Stomach smooth muscle (tissue), 2 donors: ENCODE results near the gene PTCH1.
A peak's percentile ranks its signal among the peaks of the same experiment; 100 is the strongest.

ENCODE experiments used
- H3K27ac ChIP-seq: one replicate; pipeline ENCODE4 v1.7.0; 2013; ENCODE audit warnings: mild to moderate bottlenecking, low read length, inconsistent platforms
- H3K27me3 ChIP-seq, 2 donors: one replicate each; pipeline ENCODE4 v1.7.0; 2013; ENCODE audit warnings: low read length in 2 of 2; ENCODE audit not compliant: insufficient read depth in 2 of 2, control insufficient read depth in 1 of 2
- H3K36me3 ChIP-seq, 2 donors: one replicate each; pipeline ENCODE4 v1.7.0; 2013; ENCODE audit warnings: low read length in 2 of 2; ENCODE audit not compliant: control insufficient read depth in 2 of 2, insufficient read depth in 2 of 2
- H3K4me1 ChIP-seq: one replicate; pipeline ENCODE4 v1.7.0; 2013; ENCODE audit warnings: low read length; ENCODE audit not compliant: control insufficient read depth, insufficient read depth
- H3K4me3 ChIP-seq, 2 donors: one replicate each; pipeline ENCODE4 v1.7.0; 2013; ENCODE audit warnings: low read length in 2 of 2
- H3K9ac ChIP-seq, 2 donors: one replicate each; pipeline ENCODE4 v1.7.0; 2013; ENCODE audit warnings: low read length in 2 of 2, mild to moderate bottlenecking in 1 of 2
- H3K9me3 ChIP-seq, 2 donors: one replicate each; pipeline ENCODE4 v1.7.0; 2013; ENCODE audit warnings: low read length in 2 of 2; ENCODE audit not compliant: control insufficient read depth in 2 of 2
- donor health status: healthy.
- donor health status: Pancreatic carcinoma.

PTCH1 gene

GRCh38 chr9:95483431-95483830 is 33.3 kb downstream of the PTCH1 start:
- no peaks in the 10 kb centered on the region for H3K27me3 ChIP-seq
- H3K27ac ChIP-seq = no peak overlapping the region
- H3K4me3 ChIP-seq = no peak overlapping the region
- no peak overlapping the region for H3K9ac ChIP-seq
- no peaks in the 10 kb centered on the region for H3K9me3 ChIP-seq
- peaks cover 22% of the 10 kb centered on the region for H3K4me1 ChIP-seq
- H3K36me3 ChIP-seq = peaks cover 10 to 15% of the 10 kb centered on the region in 2 donors

GRCh38 chr9:95482621-95483020 is 34.1 kb downstream of the PTCH1 start:
- Histone ChIP-seq H3K4me1 (peaks cover 20% of the 10 kb centered on the region), H3K27me3 (no peaks in the 10 kb centered on the region), H3K9ac (no peak overlapping the region), H3K36me3 (peaks cover 17 to 21% of the 10 kb centered on the region in 2 donors), H3K4me3 (no peak overlapping the region), H3K27ac (no peak overlapping the region), H3K9me3 (no peaks in the 10 kb centered on the region)

GRCh38 chr9:95481000-95481399 is 35.8 kb downstream of the PTCH1 start:
- no peak overlapping the region for H3K9ac ChIP-seq
- H3K4me3 ChIP-seq = no peak overlapping the region
- no peaks in the 10 kb centered on the region for H3K27me3 ChIP-seq
- no peaks in the 10 kb centered on the region for H3K9me3 ChIP-seq
- H3K4me1 ChIP-seq = peaks cover 8% of the 10 kb centered on the region
- H3K36me3 ChIP-seq = peaks cover 23 to 32% of the 10 kb centered on the region in 2 donors
- no peak overlapping the region for H3K27ac ChIP-seq

- Histone ChIP-seq H3K9me3 (no peaks in the 10 kb centered on the region), H3K36me3 (peaks cover 29 to 38% of the 10 kb centered on the region in 2 donors), H3K4me3 (no peak overlapping the region), H3K27me3 (no peaks in the 10 kb centered on the region), H3K4me1 (peaks cover 7% of the 10 kb centered on the region), H3K27ac (no peak overlapping the region), H3K9ac (no peak overlapping the region)
Measured at GRCh38 chr9:95480346-95480745, 36.4 kb downstream of the PTCH1 start.

- H3K36me3 ChIP-seq = peaks cover 29 to 42% of the 10 kb centered on the region in 2 donors
- H3K9ac ChIP-seq = no peak overlapping the region
- no peak overlapping the region for H3K27ac ChIP-seq
- no peaks in the 10 kb centered on the region for H3K9me3 ChIP-seq
- H3K27me3 ChIP-seq = no peaks in the 10 kb centered on the region
- no peak overlapping the region for H3K4me3 ChIP-seq
- peaks cover 4% of the 10 kb centered on the region for H3K4me1 ChIP-seq
Measured at GRCh38 chr9:95479330-95479729, 37.4 kb downstream of the PTCH1 start.

- Histone ChIP-seq H3K4me3 (no peak overlapping the region), H3K9me3 (no peaks in the 10 kb centered on the region), H3K9ac (no peak overlapping the region), H3K4me1 (peaks cover 3% of the 10 kb centered on the region), H3K36me3 (peaks cover 34 to 42% of the 10 kb centered on the region in 2 donors), H3K27me3 (no peaks in the 10 kb centered on the region), H3K27ac (no peak overlapping the region)
Measured at GRCh38 chr9:95478335-95478734, 38.4 kb downstream of the PTCH1 start.

GRCh38 chr9:95477885-95478284 is 38.9 kb downstream of the PTCH1 start:
- H3K9ac ChIP-seq = no peak overlapping the region
- peaks cover 35 to 42% of the 10 kb centered on the region in 2 donors for H3K36me3 ChIP-seq
- H3K4me1 ChIP-seq = peaks cover 3% of the 10 kb centered on the region
- H3K9me3 ChIP-seq = no peaks in the 10 kb centered on the region
- no peaks in the 10 kb centered on the region for H3K27me3 ChIP-seq
- no peak overlapping the region for H3K4me3 ChIP-seq
- H3K27ac ChIP-seq = no peak overlapping the region

- Histone ChIP-seq H3K4me3 (no peak overlapping the region), H3K36me3 (peaks cover 37 to 43% of the 10 kb centered on the region in 2 donors), H3K9ac (no peak overlapping the region), H3K27me3 (no peaks in the 10 kb centered on the region), H3K9me3 (no peaks in the 10 kb centered on the region), H3K4me1 (peaks cover 3% of the 10 kb centered on the region), H3K27ac (no peak overlapping the region)
Measured at GRCh38 chr9:95477441-95477840, 39.3 kb downstream of the PTCH1 start.

- Histone ChIP-seq H3K27me3 (no peaks in the 10 kb centered on the region), H3K4me3 (no peak overlapping the region), H3K9ac (no peak overlapping the region), H3K36me3 (peaks cover 16 to 37% of the 10 kb centered on the region in 2 donors), H3K4me1 (peaks cover 5% of the 10 kb centered on the region), H3K9me3 (no peaks in the 10 kb centered on the region), H3K27ac (no peak overlapping the region)
Measured at GRCh38 chr9:95468791-95469190, 48.0 kb downstream of the PTCH1 start.

GRCh38 chr9:95465115-95465514 is 51.7 kb downstream of the PTCH1 start:
- Histone ChIP-seq H3K4me1 (peaks cover 25% of the 10 kb centered on the region), H3K27ac (no peak overlapping the region), H3K27me3 (no peaks in the 10 kb centered on the region), H3K4me3 (no peak overlapping the region), H3K36me3 (peaks cover 11 to 36% of the 10 kb centered on the region in 2 donors), H3K9me3 (no peaks in the 10 kb centered on the region), H3K9ac (no peak overlapping the region)

- Histone ChIP-seq H3K27me3 (no peaks in the 10 kb centered on the region), H3K9me3 (no peaks in the 10 kb centered on the region), H3K4me3 (peak overlapping the region; percentile 14 to 29), H3K9ac (no peak overlapping the region), H3K36me3 (peaks cover 5 to 36% of the 10 kb centered on the region in 2 donors), H3K27ac (peak overlapping the region; percentile 53), H3K4me1 (peaks cover 42% of the 10 kb centered on the region)
Measured at GRCh38 chr9:95463148-95464060, 53.4 kb downstream of the PTCH1 start.
